H7 (cell line): ENCODE measurements around the gene ZFHX3. TPM values are rescaled to one million over a fixed set of nuclear protein-coding genes. Genes with fewer than 3 reads are reported as not detected.

Experiments
- DNase-seq: peaks from one replicate; pipeline ENCODE4 v3.0.0; 2012
- H3K27me3 ChIP-seq: 2 replicates; pipeline ENCODE4 v1.6.0; 2011; ENCODE audit warnings: mild to moderate bottlenecking, low read length; ENCODE audit not compliant: control insufficient read depth, insufficient read depth
- H3K36me3 ChIP-seq: replicated peaks from 2 replicates; pipeline ENCODE4 v1.5.1; 2011; ENCODE audit warnings: low read length; ENCODE audit not compliant: control insufficient read depth, insufficient read depth
- H3K4me3 ChIP-seq: 2 replicates; pipeline ENCODE4 v1.5.1; 2011; ENCODE audit warnings: low read depth, mild to moderate bottlenecking, control low read depth, low read length, moderate library complexity; ENCODE audit not compliant: insufficient read depth
- total RNA-seq: library from RNA; depleted of rRNA; stranded (reverse); fragments of >200 nt; shearing (Covaris generic); gene quantifications from 2 replicates; pipeline ENCODE4 v1.2.3, GENCODE V29; 2014

ZFHX3 gene
- total RNA-seq, 1 experiment from 2014 or later = 1.3 TPM

DNA sequence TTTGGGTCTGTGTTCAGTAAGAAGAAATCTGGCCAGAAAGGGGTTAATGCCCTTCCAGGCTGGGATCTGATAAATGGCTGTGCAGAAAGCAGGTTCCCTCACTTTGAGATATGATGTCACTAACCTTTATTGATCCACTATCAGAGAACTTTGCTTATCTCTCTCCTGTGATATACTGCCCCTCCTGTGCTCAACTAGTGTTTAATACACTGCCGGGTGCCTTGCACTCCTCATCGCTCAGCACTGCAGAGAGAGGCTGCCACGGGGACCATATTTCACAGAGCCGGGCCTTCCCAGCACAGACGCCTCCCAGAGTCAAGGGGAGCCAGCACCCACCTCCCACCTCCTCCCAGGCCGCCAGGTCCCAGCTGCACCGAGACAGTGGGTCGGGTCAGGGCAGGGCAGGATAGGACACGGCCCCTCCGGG, 20.2 kb downstream of the ZFHX3 start:
- Histone ChIP-seq H3K27me3 (peaks cover 63% of the 10 kb centered on the region), H3K4me3 (no peak overlapping the region), H3K36me3 (no peaks in the 10 kb centered on the region)
- DNase-seq = no peak

DNA sequence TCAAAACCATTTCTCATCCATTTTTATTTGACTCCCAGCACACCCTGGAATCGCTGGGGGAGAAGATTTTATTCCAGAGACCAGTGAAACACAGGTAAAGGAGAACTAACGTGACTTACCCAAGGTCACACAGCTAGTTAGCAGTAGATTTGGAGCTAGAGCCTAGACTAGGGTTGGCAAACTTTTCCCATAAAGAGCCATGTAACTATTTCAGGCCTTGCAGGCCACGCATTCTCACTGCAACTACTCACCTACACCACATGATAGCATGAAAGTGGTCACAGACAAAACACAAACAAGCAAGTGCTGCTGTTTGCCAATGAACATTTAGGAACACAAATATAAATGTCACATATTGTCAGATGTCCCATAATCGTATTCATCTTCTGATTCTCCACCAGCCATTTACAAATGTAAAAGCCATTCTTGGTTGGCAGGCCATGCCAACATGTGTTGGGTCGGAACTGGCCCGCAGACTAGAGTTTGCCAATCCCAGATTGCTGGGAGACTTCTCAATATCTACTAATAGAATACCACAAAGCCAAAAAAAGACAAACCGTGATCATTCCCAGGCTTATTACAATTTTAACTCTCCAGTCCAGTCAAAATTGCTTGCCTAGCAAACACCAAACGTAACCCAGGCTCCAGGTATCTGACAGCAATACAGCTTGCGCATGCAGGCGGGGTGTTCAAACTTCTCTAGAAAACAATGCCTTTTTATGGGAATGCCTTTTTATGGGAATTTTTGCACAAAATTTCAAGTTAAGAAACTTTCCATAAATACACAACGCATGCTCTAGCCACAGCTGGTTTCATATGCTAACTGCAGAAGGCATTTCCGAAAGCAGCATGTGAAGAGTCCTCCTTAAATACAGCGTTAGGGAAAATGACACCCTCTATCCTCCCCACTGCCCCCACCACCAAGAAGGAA, 20.9 kb downstream of the ZFHX3 start:
- no peak overlapping the region for H3K4me3 ChIP-seq
- H3K27me3 ChIP-seq = peaks cover 59% of the 10 kb centered on the region
- DNase-seq = no peak
- H3K36me3 ChIP-seq = no peaks in the 10 kb centered on the region

GRCh38 chr16:73025856-73026210, 22.1 kb downstream of the ZFHX3 start:
- no peak for DNase-seq
- Histone ChIP-seq H3K27me3 (peaks cover 47% of the 10 kb centered on the region), H3K36me3 (no peaks in the 10 kb centered on the region), H3K4me3 (no peak overlapping the region)

DNA sequence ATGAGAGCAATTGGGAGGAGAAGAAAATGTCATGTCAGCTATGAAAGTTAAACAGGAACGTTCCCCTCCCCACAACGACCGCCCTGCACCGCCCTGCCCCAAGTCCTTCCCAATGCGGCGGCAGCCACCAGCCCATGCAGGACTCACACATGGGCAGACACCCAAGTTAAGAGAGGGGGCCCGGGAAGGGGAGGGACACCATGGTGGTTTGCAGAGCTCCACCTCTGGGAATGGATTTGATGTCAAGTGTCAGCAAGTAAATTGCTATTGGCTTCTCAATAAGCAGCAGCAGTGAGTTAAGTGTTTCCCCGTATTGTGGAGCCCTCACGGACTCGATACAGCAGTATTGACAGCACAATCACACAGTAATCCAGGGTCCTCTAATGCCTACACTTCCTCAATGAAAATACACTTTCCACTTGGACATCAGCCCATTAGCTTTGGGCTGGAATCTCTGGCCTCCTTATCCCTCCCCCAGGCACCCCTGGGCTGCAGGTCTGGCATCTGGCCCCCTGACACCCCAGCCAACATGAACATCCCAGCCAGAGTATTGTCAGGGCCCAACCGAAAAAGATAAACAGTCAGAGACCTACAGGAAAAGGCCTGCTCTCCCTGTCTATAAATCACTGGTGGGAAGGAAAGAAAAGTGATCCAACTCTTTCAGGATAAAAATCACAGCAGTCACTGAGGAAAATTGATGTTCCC, 22.6 kb downstream of the ZFHX3 start:
- DNase-seq = no peak
- H3K4me3 ChIP-seq = no peak overlapping the region
- H3K27me3 ChIP-seq = peaks cover 42% of the 10 kb centered on the region
- no peaks in the 10 kb centered on the region for H3K36me3 ChIP-seq

- Histone ChIP-seq H3K27me3 (peaks cover 36% of the 10 kb centered on the region), H3K4me3 (no peak overlapping the region), H3K36me3 (no peaks in the 10 kb centered on the region)
- no peak for DNase-seq
Observed at GRCh38 chr16:73024571-73025105, 23.3 kb downstream of the ZFHX3 start.

GRCh38 chr16:73023752-73024570, 24.0 kb downstream of the ZFHX3 start:
- no peak for DNase-seq
- H3K27me3 ChIP-seq = peaks cover 29% of the 10 kb centered on the region
- H3K4me3 ChIP-seq = no peak overlapping the region
- no peaks in the 10 kb centered on the region for H3K36me3 ChIP-seq

- peaks cover 22% of the 10 kb centered on the region for H3K27me3 ChIP-seq
- no peak overlapping the region for H3K4me3 ChIP-seq
- no peaks in the 10 kb centered on the region for H3K36me3 ChIP-seq
- DNase-seq = no peak
Observed at GRCh38 chr16:73023320-73023719, 24.6 kb downstream of the ZFHX3 start.

DNA sequence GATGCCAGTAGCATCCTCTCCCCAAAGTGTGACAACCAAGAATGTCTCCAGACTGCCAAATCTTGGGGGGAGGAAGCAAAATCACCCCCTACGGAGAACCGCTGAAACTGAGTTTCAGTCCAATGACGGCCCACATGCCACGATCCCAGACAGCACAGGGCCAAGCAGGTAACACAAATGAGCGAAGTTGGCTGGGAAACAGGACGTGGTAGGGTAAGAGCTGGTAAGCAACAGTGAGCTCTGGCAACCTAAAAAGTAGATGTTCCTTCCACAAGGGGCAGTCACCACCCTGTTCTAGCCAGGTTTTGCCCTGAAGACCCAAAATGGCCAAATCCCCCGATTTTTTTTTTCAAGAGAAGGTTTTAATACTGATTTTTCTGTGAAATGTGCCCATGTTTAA, 25.4 kb downstream of the ZFHX3 start:
- Histone ChIP-seq H3K36me3 (no peaks in the 10 kb centered on the region), H3K4me3 (no peak overlapping the region), H3K27me3 (peaks cover 14% of the 10 kb centered on the region)
- DNase-seq = peak; percentile 58

DNA sequence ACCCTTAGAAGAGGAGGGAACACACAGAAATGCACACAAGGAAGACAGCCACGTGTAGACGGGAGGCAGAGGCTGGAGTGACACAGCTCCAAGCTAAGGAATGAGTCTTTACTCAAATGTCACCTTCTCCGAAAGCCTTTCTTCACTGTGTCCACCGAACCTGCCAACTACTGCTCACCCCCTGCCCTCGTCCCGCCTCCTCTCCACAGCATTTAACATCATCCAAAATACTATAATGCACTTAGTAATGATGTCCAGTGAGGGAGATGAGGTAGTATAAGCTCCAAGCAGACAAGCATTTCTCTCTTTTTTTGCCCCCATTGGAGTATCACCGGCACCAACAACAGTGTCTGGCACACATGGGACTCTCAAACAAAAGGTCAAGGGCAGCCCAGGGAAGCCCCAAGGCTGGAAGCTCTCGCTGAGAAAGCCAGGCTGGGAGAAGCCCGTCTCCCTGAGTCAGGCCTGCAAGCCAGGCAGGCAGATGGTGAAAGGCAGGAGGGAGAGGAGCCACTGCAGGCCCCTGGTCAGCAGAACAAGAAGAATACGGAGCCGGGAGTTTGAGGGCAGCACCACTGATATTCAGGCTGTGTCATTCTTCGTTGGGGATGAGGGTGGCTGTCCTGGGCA, 25.9 kb downstream of the ZFHX3 start:
- H3K4me3 ChIP-seq = no peak overlapping the region
- no peaks in the 10 kb centered on the region for H3K36me3 ChIP-seq
- no peak for DNase-seq
- H3K27me3 ChIP-seq = peaks cover 9% of the 10 kb centered on the region

- DNase-seq = no peak
- H3K27me3 ChIP-seq = peaks cover 6% of the 10 kb centered on the region
- H3K4me3 ChIP-seq = no peak overlapping the region
- no peaks in the 10 kb centered on the region for H3K36me3 ChIP-seq
Observed at GRCh38 chr16:73020409-73020884, 27.5 kb downstream of the ZFHX3 start.

DNA sequence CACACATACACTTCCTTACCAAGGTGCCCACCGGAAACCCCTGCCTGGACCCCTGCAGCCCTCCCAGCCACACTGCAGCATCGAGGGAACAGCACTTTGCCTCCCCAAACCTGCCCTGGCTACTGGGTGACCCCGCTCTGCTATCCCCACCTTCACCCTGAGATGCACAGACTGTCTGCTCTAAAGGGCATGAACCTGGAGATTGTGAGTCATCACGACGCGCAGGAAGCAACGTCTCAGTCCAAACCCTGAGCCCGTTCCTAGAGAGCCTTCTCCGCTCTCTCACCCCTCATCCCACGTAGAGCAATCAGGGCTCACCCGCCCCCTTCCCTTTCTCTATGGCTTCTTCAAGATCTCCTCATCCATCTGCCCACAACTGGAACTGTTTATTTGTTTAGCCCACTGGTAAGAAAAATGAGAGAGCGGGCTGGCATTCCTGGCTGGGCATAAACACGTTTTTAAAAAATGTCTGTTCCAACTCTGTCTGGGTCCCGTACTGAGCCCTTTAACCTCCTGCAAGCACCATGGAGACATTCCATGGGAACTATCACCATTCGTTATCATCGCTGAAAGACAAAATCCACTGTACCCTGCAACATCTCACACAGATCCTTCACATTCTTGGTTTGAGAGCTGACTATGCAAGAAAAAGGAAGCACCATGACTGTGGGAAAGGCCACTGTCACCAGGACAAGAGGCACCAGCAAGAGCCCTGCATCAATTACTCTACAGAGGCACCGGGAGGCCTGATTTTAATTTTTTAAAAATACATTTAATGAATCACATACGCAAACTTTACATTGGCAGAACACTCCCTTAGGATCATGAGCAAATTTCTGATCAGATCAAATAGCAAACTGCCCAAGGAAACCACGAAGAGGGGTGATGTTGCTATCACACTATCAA, 28.2 kb downstream of the ZFHX3 start:
- DNase-seq = no peak
- no peak overlapping the region for H3K4me3 ChIP-seq
- peaks cover 6% of the 10 kb centered on the region for H3K27me3 ChIP-seq
- no peaks in the 10 kb centered on the region for H3K36me3 ChIP-seq

DNA sequence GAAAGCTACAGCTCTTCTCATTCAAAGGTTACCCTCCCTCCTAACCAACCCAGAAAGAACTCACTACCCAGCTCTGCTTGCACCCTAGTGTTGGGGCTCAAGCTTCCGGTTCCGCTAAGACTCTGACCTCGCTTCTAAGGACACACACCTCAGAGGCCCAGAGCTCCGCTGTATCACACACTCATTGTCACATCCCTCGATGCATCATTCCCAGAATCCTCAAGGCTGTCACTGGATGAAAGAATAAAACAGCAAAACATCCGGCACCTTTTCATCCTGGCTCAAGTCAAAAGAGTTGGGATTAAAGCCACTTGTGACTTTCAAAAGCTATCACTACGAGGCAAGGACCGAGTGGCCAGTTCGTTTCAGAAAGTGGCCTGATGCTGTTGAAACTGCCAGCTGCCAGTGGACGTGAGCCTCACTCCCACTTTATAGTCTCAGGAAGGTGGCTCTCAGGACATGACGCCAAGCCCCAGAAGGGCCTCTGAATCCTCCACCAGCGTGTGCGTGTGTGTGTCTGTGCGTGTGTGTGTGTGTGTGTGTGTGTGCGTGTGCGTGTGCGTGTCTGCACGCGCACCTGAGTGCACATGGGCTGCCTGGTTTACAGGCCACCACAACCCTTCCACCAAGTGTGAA, 29.0 kb downstream of the ZFHX3 start:
- DNase-seq = no peak
- Histone ChIP-seq H3K36me3 (no peaks in the 10 kb centered on the region), H3K27me3 (peaks cover 2% of the 10 kb centered on the region; the same call in 1 of the 2 replicates), H3K4me3 (no peak overlapping the region)

GRCh38 chr16:73017321-73017720, 30.6 kb downstream of the ZFHX3 start:
- no peak for DNase-seq
- no peaks in the 10 kb centered on the region for H3K27me3 ChIP-seq
- no peaks in the 10 kb centered on the region for H3K36me3 ChIP-seq
- H3K4me3 ChIP-seq = no peak overlapping the region
